ENCODE data around the gene FHIT.

FHIT gene

GRCh38 chr3:61141227-61141626 is 110.0 kb downstream of the FHIT start:
- DNase-seq (ENCODE audit: insufficient read length) (no peak), FAIRE-seq (no peak)
- TF ChIP-seq TAF1 (IDR thresholded peaks at IDR 0.05; ENCODE audit: borderline replicate concordance, low read depth, low read length) = no peak
- TF ChIP-seq POLR2AphosphoS5 (IDR thresholded peaks at IDR 0.05; ENCODE audit: low read depth, low read length) = no peak
- TF ChIP-seq POLR2A (IDR thresholded peaks at IDR 0.05; ENCODE audit: low read depth, low read length) = no peak

- TF ChIP-seq POLR2A (IDR thresholded peaks at IDR 0.05; ENCODE audit: low read depth, low read length) (no peak), POLR2AphosphoS5 (IDR thresholded peaks at IDR 0.05; ENCODE audit: low read depth, low read length) (no peak), TAF1 (IDR thresholded peaks at IDR 0.05; ENCODE audit: borderline replicate concordance, low read depth, low read length) (no peak)
- no peak for FAIRE-seq
- DNase-seq (ENCODE audit: insufficient read length) = no peak
Observed at GRCh38 chr3:61139686-61140085, 111.6 kb downstream of the FHIT start.

GRCh38 chr3:61138401-61138800 is 112.9 kb downstream of the FHIT start:
- no peak for TF ChIP-seq POLR2A (IDR thresholded peaks at IDR 0.05; ENCODE audit: low read depth, low read length)
- no peak for TF ChIP-seq POLR2AphosphoS5 (IDR thresholded peaks at IDR 0.05; ENCODE audit: low read depth, low read length)
- TF ChIP-seq TAF1 (IDR thresholded peaks at IDR 0.05; ENCODE audit: borderline replicate concordance, low read depth, low read length) = no peak
- FAIRE-seq (no peak), DNase-seq (ENCODE audit: insufficient read length) (no peak)

- DNase-seq (ENCODE audit: insufficient read length) = no peak
Observed at GRCh38 chr3:61136191-61136590, 115.1 kb downstream of the FHIT start.

GRCh38 chr3:61134532-61134931 is 116.7 kb downstream of the FHIT start:
- FAIRE-seq = no peak
- no peak for DNase-seq (ENCODE audit: insufficient read length)
- TF ChIP-seq POLR2AphosphoS5 (IDR thresholded peaks at IDR 0.05; ENCODE audit: low read depth, low read length) = no peak
- no peak for TF ChIP-seq TAF1 (IDR thresholded peaks at IDR 0.05; ENCODE audit: borderline replicate concordance, low read depth, low read length)
- no peak for TF ChIP-seq POLR2A (IDR thresholded peaks at IDR 0.05; ENCODE audit: low read depth, low read length)

More at GRCh38 chr3:61136191-61136590, 115.1 kb downstream of the FHIT start:
- TF ChIP-seq TAF1 (IDR thresholded peaks at IDR 0.05; ENCODE audit: borderline replicate concordance, low read depth, low read length) = no peak
- TF ChIP-seq POLR2A (IDR thresholded peaks at IDR 0.05; ENCODE audit: low read depth, low read length) = no peak
- no peak for TF ChIP-seq POLR2AphosphoS5 (IDR thresholded peaks at IDR 0.05; ENCODE audit: low read depth, low read length)
- no peak for FAIRE-seq

GRCh38 chr3:61132062-61132461 is 119.2 kb downstream of the FHIT start:
- no peak for DNase-seq (ENCODE audit: insufficient read length)
- FAIRE-seq = no peak
- TF ChIP-seq POLR2A (IDR thresholded peaks at IDR 0.05; ENCODE audit: low read depth, low read length) (no peak), POLR2AphosphoS5 (IDR thresholded peaks at IDR 0.05; ENCODE audit: low read depth, low read length) (no peak), TAF1 (IDR thresholded peaks at IDR 0.05; ENCODE audit: borderline replicate concordance, low read depth, low read length) (no peak)

GRCh38 chr3:61118830-61119229 is 132.4 kb downstream of the FHIT start:
- FAIRE-seq (no peak), DNase-seq (ENCODE audit: insufficient read length) (no peak)
- TF ChIP-seq POLR2A (IDR thresholded peaks at IDR 0.05; ENCODE audit: low read depth, low read length) (no peak), TAF1 (IDR thresholded peaks at IDR 0.05; ENCODE audit: borderline replicate concordance, low read depth, low read length) (no peak), POLR2AphosphoS5 (IDR thresholded peaks at IDR 0.05; ENCODE audit: low read depth, low read length) (no peak)

- TF ChIP-seq POLR2A (IDR thresholded peaks at IDR 0.05; ENCODE audit: low read depth, low read length) (no peak), POLR2AphosphoS5 (IDR thresholded peaks at IDR 0.05; ENCODE audit: low read depth, low read length) (no peak), TAF1 (IDR thresholded peaks at IDR 0.05; ENCODE audit: borderline replicate concordance, low read depth, low read length) (no peak)
- no peak for FAIRE-seq
- no peak for DNase-seq (ENCODE audit: insufficient read length)
Observed at GRCh38 chr3:61117045-61117898, 134.0 kb downstream of the FHIT start.

- FAIRE-seq (no peak), DNase-seq (ENCODE audit: insufficient read length) (no peak)
- TF ChIP-seq POLR2A (IDR thresholded peaks at IDR 0.05; ENCODE audit: low read depth, low read length) = no peak
- TF ChIP-seq TAF1 (IDR thresholded peaks at IDR 0.05; ENCODE audit: borderline replicate concordance, low read depth, low read length) = no peak
- no peak for TF ChIP-seq POLR2AphosphoS5 (IDR thresholded peaks at IDR 0.05; ENCODE audit: low read depth, low read length)
Observed at GRCh38 chr3:61114316-61114953, 136.8 kb downstream of the FHIT start.

GRCh38 chr3:61111825-61112224 is 139.4 kb downstream of the FHIT start:
- FAIRE-seq (peak; percentile 68), DNase-seq (ENCODE audit: insufficient read length) (no peak)
- TF ChIP-seq TAF1 (IDR thresholded peaks at IDR 0.05; ENCODE audit: borderline replicate concordance, low read depth, low read length) = no peak

- DNase-seq (ENCODE audit: insufficient read length) = no peak
- no peak for FAIRE-seq
- TF ChIP-seq POLR2AphosphoS5 (IDR thresholded peaks at IDR 0.05; ENCODE audit: low read depth, low read length) (no peak), TAF1 (IDR thresholded peaks at IDR 0.05; ENCODE audit: borderline replicate concordance, low read depth, low read length) (no peak), POLR2A (IDR thresholded peaks at IDR 0.05; ENCODE audit: low read depth, low read length) (no peak)
Observed at GRCh38 chr3:61110576-61110975, 140.7 kb downstream of the FHIT start.

Measured in GM12892 (cell line).